Pancreas (tissue), 10 donors: ENCODE measurements around the gene ERF. TPM values are rescaled to one million over a fixed set of nuclear protein-coding genes. Genes with fewer than 3 reads are reported as not detected.

ENCODE experiments used
- ATAC-seq, 4 donors: fragments of 200-7000 bp; cut with Tn5 transposase; one replicate each; pipeline versions ENCODE4 v1.8.0 to v1.9.1; 2020; ENCODE audit warnings: mild to moderate bottlenecking in 4 of 4, moderate library complexity in 4 of 4
- DNase-seq, 6 donors: peaks; one replicate each; pipeline ENCODE4 v3.0.0-alpha.2; 2020
- FAIRE-seq: peaks from 2 replicates; lab custom pipeline; 2012; peaks lifted over from hg19 to GRCh38; lab: Jason Lieb, UNC
- H3K27ac ChIP-seq, 4 donors: fragments of 200-600 bp; sonication (generic); 1 replicate in 3 of 4; 2 replicates in 1 of 4; pipeline versions ENCODE4 v1.5.0 to v1.8.0; 2020
- H3K27me3 ChIP-seq, 4 donors: fragments of 200-600 bp; one replicate each; pipeline ENCODE4 v1.8.0; 2021
- H3K36me3 ChIP-seq, 3 donors: fragments of 200-600 bp; sonication (generic) in 1 of 3; one replicate each; pipeline versions ENCODE4 v1.5.0 to v1.8.0; 2020 to 2021
- H3K4me1 ChIP-seq, 3 donors: fragments of 200-600 bp; one replicate each; pipeline ENCODE4 v1.8.0; 2021
- H3K4me3 ChIP-seq, 4 donors: fragments of 200-600 bp; sonication (generic) in 2 of 4; one replicate each; pipeline versions ENCODE4 v1.5.0 to v1.8.0; 2020 to 2021
- H3K9me3 ChIP-seq, 4 donors: fragments of 200-600 bp; one replicate each; pipeline ENCODE4 v1.8.0; 2021
- WGBS, 2 donors: extraction: QIAGEN DNeasy Blood & Tissue Kit; methylation state at CpG; one replicate each; pipeline ENCODE4 v1.1.7; 2013; 5-methylcytosine and 5-hydroxymethylcytosine counted together
- intact Hi-C, 3 donors: fragments of 100-400 bp; cut with DNase I; formaldehyde crosslinking; loops; one replicate each; pipeline versions ENCODE4 v1.11.1 to v1.14.2; 2022
- polyA plus RNA-seq, 2 donors: library from polyadenylated mRNA; stranded (reverse); fragments of 200-250 nt; gene quantifications; one replicate each; pipeline ENCODE4 v1.2.3, GENCODE V29; 2013
- total RNA-seq, 6 donors: library from RNA; stranded (reverse); fragmentation: NEBNext Ultra II Directional in 4 of 6; extraction: Animal tissue kit (Norgen Biotek cat#: 25700) in 4 of 6; gene quantifications; one replicate each; pipeline versions ENCODE4 v1.2.1 to v1.2.4, GENCODE V29; 2021 to 2023
- TF ChIP-seq, protein P1 (sequence below), 4 donors: fragments of 200-600 bp; sonication (generic) in 3 of 4; IDR thresholded peaks; one replicate each; pipeline versions ENCODE4 v1.5.0 to v1.8.0; 2021; ENCODE audit warnings: antibody characterized with exemption in 4 of 4
- donor health status: healthy with polysubstance abuse.
- donor health status: DM: no; HTN: no; CAD: no; lungs with moderate emphysema.
- donor health status: DM: no; HTN: no; CAD: no.
- donor health status: control.
- donor health status: control.
- donor health status: Bipolar disorder and iron deficiency.
- donor health status: DM: yes; HTN: yes; CAD: no.
- donor health status: DM: no; HTN: no; CAD: no.
- donor health status: DM: no; HTN: no; CAD: no.
- donor health status: DM: yes; HTN: yes; CAD: no.

ERF gene
- total and polyA plus RNA-seq, 8 donors = 20.5 to 48.5 (median 22.9) TPM

DNA sequence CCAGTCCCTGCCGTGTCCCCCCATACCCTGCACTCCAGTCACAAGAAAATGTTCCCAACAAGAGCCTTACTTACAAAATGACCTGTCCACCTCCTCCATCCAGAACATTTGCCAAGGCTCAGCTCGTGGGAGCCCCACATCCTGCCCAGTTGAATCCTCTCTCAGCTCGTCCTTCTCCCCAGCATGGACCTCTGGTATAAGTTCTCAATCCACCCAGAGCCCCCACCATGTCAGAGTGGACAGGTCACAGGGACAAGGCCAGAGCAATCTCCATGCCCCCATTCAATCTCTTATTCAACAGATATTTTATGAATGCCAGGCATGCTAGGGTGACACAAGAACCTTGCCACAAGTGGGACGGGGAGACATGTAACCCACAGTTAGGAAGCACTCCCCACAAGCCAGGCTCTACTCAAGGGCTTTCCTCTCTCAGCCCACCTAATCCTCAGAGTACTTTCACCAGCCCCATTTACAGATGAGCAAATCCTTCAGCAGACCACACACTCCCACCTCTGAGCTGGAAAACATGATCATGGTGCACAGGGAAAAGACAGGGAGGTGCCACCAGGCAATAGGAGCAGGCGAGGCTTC lies 52.5 kb downstream of the ERF start:
- intact Hi-C loops = no loop called here
- H3K27ac ChIP-seq = peak overlapping the region in 2 of 4 donors; percentile 64 to 73

DNA sequence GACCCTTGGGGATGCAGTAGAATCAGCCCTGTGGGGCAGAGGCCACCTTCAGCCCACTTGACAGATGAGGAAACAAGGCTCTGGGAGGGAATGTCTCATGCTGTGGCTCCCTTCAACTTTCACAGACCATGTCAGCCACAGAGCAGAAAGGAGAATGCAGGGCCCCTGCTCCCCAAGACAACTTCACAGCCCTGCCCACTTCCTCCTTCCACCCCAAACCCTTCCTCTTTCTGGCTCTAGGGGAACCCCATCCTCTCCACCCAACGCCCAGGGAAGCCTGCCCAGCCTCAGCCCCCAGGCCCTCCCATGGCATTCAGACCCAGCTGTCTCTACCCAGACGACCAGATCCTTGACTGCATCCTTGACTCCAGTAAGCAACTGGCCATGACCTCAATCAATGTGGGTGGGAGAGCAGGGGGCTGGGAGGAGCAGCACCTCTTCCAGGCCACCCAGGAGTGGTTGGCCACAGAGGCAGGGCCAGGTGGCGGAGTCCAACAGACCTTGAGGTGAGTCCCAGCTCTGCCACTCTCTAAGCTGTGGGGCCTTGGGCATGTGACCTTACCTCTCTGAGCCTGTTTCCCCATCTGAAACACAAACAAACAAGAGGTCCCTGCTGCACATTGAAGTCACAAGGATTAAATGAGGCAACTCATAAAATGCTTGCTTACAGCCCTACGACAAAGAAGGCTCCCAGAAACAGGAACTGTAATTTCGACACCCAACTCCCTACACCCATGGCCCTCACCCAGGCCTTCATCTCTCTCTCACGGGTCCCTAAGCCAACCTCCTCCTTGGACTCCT lies 53.2 kb downstream of the ERF start:
- peaks cover 0 to 5% (median 0%) of the 10 kb centered on the region in 3 donors for H3K4me1 ChIP-seq
- peaks cover 0 to 44% (median 15%) of the 10 kb centered on the region in 3 donors for H3K36me3 ChIP-seq
- intact Hi-C loops = no loop called here
- ATAC-seq (peak in 3 of 4 donors; percentile 24 to 75 (median 61)), DNase-seq (no peak), FAIRE-seq (no peak)
- H3K9me3 ChIP-seq = no peaks in the 10 kb centered on the region
- H3K27ac ChIP-seq = peak overlapping the region in 2 of 4 donors; percentile 64 to 73
- 70 to 76% methylated on average over 6 of the region's 6 CpGs for WGBS, 2 donors
- TF ChIP-seq, protein P1, sequence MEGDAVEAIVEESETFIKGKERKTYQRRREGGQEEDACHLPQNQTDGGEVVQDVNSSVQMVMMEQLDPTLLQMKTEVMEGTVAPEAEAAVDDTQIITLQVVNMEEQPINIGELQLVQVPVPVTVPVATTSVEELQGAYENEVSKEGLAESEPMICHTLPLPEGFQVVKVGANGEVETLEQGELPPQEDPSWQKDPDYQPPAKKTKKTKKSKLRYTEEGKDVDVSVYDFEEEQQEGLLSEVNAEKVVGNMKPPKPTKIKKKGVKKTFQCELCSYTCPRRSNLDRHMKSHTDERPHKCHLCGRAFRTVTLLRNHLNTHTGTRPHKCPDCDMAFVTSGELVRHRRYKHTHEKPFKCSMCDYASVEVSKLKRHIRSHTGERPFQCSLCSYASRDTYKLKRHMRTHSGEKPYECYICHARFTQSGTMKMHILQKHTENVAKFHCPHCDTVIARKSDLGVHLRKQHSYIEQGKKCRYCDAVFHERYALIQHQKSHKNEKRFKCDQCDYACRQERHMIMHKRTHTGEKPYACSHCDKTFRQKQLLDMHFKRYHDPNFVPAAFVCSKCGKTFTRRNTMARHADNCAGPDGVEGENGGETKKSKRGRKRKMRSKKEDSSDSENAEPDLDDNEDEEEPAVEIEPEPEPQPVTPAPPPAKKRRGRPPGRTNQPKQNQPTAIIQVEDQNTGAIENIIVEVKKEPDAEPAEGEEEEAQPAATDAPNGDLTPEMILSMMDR (IDR thresholded peaks at IDR 0.05) = no peak
- H3K4me3 ChIP-seq = no peak overlapping the region
- no peaks in the 10 kb centered on the region for H3K27me3 ChIP-seq

More for the DNA sequence above, 52.5 kb downstream of the ERF start:
- TF ChIP-seq, protein P1 (IDR thresholded peaks at IDR 0.05) = no peak
- DNase-seq = no peak
- ATAC-seq = no peak
- peaks cover 0 to 50% (median 18%) of the 10 kb centered on the region in 3 donors for H3K36me3 ChIP-seq
- WGBS, 2 donors = 81 to 87% methylated on average over 5 of the region's 5 CpGs
- peaks cover 0 to 5% (median 0%) of the 10 kb centered on the region in 3 donors for H3K4me1 ChIP-seq
- no peak for FAIRE-seq
- no peaks in the 10 kb centered on the region for H3K9me3 ChIP-seq
- no peak overlapping the region for H3K4me3 ChIP-seq
- H3K27me3 ChIP-seq = no peaks in the 10 kb centered on the region

DNA sequence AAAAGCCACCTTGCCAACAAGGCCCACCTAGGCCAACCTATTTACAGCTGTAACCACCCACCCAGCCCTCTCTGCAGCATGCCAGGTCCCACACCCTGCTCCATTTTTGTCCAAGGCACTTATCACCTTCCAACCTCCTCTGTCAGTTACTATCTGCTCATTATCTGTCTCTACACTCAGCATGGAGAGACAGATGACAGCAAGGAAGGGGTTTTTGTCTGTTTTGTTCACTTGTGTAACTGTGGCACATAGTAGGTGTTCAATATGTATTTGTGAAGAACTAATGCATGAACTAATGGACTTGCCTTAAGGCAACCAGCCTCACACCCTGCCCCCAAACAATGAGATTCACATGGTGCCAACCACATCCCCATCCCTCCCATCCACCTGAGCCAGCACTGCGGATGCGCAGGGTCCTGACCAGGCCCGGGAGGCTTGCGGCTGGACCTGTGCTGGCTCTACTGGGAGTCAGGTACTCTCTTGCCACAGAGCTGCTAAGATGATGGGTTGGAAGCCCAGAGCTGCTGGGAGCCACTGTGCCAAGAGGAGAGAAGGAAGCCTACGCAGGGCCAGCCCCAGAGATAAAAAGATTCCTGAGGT lies 54.7 kb downstream of the ERF start:
- Histone ChIP-seq H3K9me3 (no peaks in the 10 kb centered on the region), H3K27ac (peak overlapping the region in 1 of 4 donors; percentile 4), H3K4me3 (no peak overlapping the region), H3K27me3 (no peaks in the 10 kb centered on the region), H3K36me3 (peaks cover 0 to 34% (median 15%) of the 10 kb centered on the region in 3 donors), H3K4me1 (peaks cover 0 to 5% (median 0%) of the 10 kb centered on the region in 3 donors)
- TF ChIP-seq, protein P1 (IDR thresholded peaks at IDR 0.05) = no peak
- DNase-seq (no peak), ATAC-seq (no peak), FAIRE-seq (no peak)
- WGBS, 2 donors = 81 to 92% methylated on average over 5 of the region's 5 CpGs
- intact Hi-C loops = no loop called here

DNA sequence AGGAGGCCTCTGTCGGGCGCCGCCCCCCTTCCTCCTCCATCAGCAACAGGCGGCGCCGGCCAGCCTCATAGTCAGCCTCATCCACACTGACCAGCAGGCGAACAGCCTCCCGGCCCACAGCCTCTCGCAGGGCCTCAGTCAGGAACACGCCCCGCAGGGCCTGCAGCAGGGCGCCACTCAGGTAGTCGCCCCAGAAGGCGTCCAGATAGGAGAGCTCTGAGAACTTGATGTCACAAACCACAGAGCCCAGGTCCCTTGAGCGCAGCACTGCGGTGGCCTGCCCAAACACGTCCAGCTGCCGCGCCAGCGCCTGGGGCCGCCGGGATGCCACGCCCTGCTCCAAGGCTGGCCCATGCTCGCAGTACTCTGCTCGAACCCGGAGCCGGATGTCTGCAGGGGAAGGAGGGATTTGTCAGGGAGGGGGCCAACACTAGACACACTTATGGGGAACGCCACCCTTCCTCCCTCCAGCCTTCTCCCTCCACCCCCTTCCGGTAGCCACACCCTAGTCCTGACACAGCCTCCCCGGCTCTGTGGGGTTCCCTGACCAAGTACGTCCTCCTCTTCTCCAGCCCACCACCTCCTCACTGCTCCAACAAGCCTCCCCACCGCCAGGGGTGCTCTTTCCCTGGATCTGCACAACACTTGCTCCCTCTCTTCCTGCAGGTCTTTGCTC lies 55.4 kb downstream of the ERF start:
- 89% methylated on average over 30 to 32 of the region's 32 CpGs for WGBS, 2 donors
- DNase-seq (peak in 1 of 6 donors; percentile 68), ATAC-seq (peak in 3 of 4 donors; percentile 17 to 28 (median 20)), FAIRE-seq (no peak)
- H3K4me3 ChIP-seq = no peak overlapping the region
- peaks cover 0 to 30% (median 15%) of the 10 kb centered on the region in 3 donors for H3K36me3 ChIP-seq
- no peaks in the 10 kb centered on the region for H3K9me3 ChIP-seq
- no peaks in the 10 kb centered on the region for H3K27me3 ChIP-seq
- H3K4me1 ChIP-seq = peaks cover 0 to 5% (median 0%) of the 10 kb centered on the region in 3 donors
- intact Hi-C loops = no loop called here
- TF ChIP-seq, protein P1 (IDR thresholded peaks at IDR 0.05) = no peak
- peak overlapping the region in 1 of 4 donors; percentile 4 for H3K27ac ChIP-seq
